ENCODE measurements around the gene UNC13A.

UNC13A gene

GRCh38 chr19:17641181-17641580 is 47.0 kb downstream of the UNC13A start:
- DNase-seq: no peak
- no peaks in the 10 kb centered on the region for H3K9me3 ChIP-seq
- no peak overlapping the region for H3K4me3 ChIP-seq
- intact Hi-C loops (cut with DNase I; ENCODE audit: low total_unique reads): no loop called here
- H3K27ac ChIP-seq: no peak overlapping the region
- peaks cover 0 to 28% of the 10 kb centered on the region in 2 donors for H3K27me3 ChIP-seq
- H3K36me3 ChIP-seq: no peaks in the 10 kb centered on the region
- TF ChIP-seq, protein P1, sequence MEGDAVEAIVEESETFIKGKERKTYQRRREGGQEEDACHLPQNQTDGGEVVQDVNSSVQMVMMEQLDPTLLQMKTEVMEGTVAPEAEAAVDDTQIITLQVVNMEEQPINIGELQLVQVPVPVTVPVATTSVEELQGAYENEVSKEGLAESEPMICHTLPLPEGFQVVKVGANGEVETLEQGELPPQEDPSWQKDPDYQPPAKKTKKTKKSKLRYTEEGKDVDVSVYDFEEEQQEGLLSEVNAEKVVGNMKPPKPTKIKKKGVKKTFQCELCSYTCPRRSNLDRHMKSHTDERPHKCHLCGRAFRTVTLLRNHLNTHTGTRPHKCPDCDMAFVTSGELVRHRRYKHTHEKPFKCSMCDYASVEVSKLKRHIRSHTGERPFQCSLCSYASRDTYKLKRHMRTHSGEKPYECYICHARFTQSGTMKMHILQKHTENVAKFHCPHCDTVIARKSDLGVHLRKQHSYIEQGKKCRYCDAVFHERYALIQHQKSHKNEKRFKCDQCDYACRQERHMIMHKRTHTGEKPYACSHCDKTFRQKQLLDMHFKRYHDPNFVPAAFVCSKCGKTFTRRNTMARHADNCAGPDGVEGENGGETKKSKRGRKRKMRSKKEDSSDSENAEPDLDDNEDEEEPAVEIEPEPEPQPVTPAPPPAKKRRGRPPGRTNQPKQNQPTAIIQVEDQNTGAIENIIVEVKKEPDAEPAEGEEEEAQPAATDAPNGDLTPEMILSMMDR (IDR thresholded peaks at IDR 0.05): no peak
- H3K4me1 ChIP-seq: no peaks in the 10 kb centered on the region

DNA sequence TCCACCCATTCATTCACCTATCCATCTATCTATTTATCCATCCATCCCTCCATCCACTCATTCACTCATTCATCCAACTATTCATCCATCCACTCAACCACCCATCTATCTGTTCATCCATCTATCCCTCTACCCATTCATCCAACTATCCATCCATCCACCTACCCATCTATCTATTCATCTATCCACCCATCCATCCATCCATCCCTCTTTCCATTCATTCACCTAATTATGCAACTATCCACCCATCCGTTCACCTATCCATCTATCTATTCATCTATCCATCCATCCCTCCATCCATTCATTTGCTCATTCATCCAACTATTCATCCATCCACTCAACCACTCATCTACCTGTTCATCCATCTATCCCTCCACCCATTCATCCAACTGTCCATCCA is 54.5 kb downstream of the UNC13A start:
- TF ChIP-seq, protein P1 (IDR thresholded peaks at IDR 0.05): no peak
- H3K27me3 ChIP-seq: no peaks in the 10 kb centered on the region
- intact Hi-C loops (cut with DNase I; ENCODE audit: low total_unique reads): no loop called here
- no peak overlapping the region for H3K27ac ChIP-seq
- H3K4me3 ChIP-seq: no peak overlapping the region
- no peak for DNase-seq
- no peaks in the 10 kb centered on the region for H3K36me3 ChIP-seq
- H3K4me1 ChIP-seq: no peaks in the 10 kb centered on the region
- H3K9me3 ChIP-seq: no peaks in the 10 kb centered on the region

DNA sequence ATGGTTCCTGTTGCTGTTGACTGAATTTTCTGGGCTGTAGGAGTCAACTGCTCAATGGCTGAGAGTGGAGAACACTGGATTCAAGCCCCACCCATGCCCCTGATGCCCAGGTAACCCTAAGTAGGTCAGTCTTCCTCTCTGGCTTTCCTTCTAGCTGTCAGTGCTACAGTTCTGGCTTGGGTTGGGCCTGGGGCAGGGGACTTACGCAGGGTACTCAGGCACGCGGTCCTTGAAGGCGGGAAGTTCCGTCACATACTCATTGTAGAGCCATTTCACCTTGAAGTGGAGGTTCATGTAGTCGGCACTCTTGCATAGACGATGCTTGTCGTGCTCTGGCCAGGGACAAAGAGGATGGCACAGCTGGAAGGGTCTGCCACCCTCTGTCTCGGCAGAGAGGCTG is 55.6 kb downstream of the UNC13A start:
- no peaks in the 10 kb centered on the region for H3K4me1 ChIP-seq
- no peak for DNase-seq
- no peak overlapping the region for H3K27ac ChIP-seq
- H3K36me3 ChIP-seq: no peaks in the 10 kb centered on the region
- TF ChIP-seq, protein P1 (IDR thresholded peaks at IDR 0.05): no peak
- intact Hi-C loops (cut with DNase I; ENCODE audit: low total_unique reads): no loop called here
- no peaks in the 10 kb centered on the region for H3K9me3 ChIP-seq
- H3K4me3 ChIP-seq: no peak overlapping the region
- H3K27me3 ChIP-seq: no peaks in the 10 kb centered on the region

DNA sequence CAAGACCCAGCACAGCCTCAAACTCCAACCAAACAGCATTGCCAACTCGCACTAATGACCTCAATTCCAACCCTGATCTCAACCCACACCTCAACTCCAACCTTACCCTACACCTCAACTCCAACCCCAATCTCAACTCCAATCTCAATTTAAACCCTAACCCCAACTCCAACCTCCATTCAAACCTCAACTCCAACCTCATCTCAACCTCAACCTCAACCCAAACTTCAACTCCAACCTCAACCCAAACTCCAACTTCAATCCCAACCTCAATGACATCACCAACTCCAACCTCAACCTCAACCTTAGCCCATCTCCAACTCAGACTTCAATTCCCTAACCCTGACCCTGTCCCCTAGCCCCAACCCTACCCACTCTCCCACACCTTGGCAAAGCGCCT is 58.4 kb downstream of the UNC13A start:
- H3K4me3 ChIP-seq: no peak overlapping the region
- H3K4me1 ChIP-seq: no peaks in the 10 kb centered on the region
- TF ChIP-seq, protein P1 (IDR thresholded peaks at IDR 0.05): no peak
- no peak overlapping the region for H3K27ac ChIP-seq
- intact Hi-C loops (cut with DNase I; ENCODE audit: low total_unique reads): no loop called here
- DNase-seq: no peak
- no peaks in the 10 kb centered on the region for H3K27me3 ChIP-seq
- no peaks in the 10 kb centered on the region for H3K36me3 ChIP-seq
- H3K9me3 ChIP-seq: no peaks in the 10 kb centered on the region

GRCh38 chr19:17627921-17628320 is 60.2 kb downstream of the UNC13A start:
- H3K36me3 ChIP-seq: no peaks in the 10 kb centered on the region
- intact Hi-C loops (cut with DNase I; ENCODE audit: low total_unique reads): no loop called here

More at GRCh38 chr19:17627921-17628320, 60.2 kb downstream of the UNC13A start:
- TF ChIP-seq, protein P1 (IDR thresholded peaks at IDR 0.05): no peak
- Histone ChIP-seq H3K9me3 (no peaks in the 10 kb centered on the region), H3K27me3 (no peaks in the 10 kb centered on the region), H3K4me1 (no peaks in the 10 kb centered on the region), H3K27ac (no peak overlapping the region), H3K4me3 (no peak overlapping the region)
- no peak for DNase-seq

All from tibial artery (tissue), 4 donors.